Sigmoid colon (tissue), 4 donors: ENCODE measurements around the gene RNF19B.

ENCODE experiments used
- EP300 ChIP-seq, 4 donors: sonication (generic); formaldehyde crosslinking; IDR thresholded peaks; one replicate each; pipeline ENCODE4 v1.6.1; 2017; ENCODE audit warnings: antibody characterized with exemption in 4 of 4
- TF ChIP-seq, protein P1 (sequence below), 4 experiments: fragments of 450-650 bp in 3 of 4; fragments of 200-600 bp in 1 of 4; IDR thresholded peaks; one replicate each; pipeline ENCODE4 v1.5.1; 2016 to 2019; ENCODE audit warnings: antibody characterized with exemption in 4 of 4, mild to moderate bottlenecking in 3 of 4, moderate library complexity in 2 of 4

DNA sequence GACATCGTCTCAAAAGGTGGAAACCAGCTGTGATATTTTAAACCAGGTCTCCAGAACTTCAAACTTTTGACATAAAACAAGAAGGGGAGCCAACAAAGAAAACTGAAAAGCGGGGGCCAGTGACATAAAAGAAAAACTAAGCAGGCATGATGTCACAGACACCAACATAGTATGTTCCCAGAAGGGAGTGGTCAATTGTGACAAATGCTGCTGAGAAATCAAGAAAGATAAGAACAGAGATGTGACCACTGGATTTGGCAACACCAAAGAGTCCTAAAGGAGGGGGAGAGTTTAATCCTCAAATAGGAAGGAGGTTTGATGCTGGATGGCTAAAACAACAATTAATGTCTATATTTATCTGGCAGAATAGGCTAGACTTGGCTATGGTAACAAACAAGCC lies 2.3 kb upstream of the RNF19B start:
- TF ChIP-seq, protein P1, sequence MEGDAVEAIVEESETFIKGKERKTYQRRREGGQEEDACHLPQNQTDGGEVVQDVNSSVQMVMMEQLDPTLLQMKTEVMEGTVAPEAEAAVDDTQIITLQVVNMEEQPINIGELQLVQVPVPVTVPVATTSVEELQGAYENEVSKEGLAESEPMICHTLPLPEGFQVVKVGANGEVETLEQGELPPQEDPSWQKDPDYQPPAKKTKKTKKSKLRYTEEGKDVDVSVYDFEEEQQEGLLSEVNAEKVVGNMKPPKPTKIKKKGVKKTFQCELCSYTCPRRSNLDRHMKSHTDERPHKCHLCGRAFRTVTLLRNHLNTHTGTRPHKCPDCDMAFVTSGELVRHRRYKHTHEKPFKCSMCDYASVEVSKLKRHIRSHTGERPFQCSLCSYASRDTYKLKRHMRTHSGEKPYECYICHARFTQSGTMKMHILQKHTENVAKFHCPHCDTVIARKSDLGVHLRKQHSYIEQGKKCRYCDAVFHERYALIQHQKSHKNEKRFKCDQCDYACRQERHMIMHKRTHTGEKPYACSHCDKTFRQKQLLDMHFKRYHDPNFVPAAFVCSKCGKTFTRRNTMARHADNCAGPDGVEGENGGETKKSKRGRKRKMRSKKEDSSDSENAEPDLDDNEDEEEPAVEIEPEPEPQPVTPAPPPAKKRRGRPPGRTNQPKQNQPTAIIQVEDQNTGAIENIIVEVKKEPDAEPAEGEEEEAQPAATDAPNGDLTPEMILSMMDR (IDR thresholded peaks at IDR 0.05) = no peak
- TF ChIP-seq EP300 (IDR thresholded peaks at IDR 0.05) = no peak
